Trophoblast cell (in vitro differentiated cells and primary cell): Measurements from ENCODE around the gene ASTN2.

Experiments
- DNase-seq, 2 donors: peaks; one replicate each; pipeline ENCODE4 v3.0.0-alpha.2; 2016
- H2AFZ ChIP-seq: 2 replicates; pipeline ENCODE4 v1.6.1; 2013; ENCODE audit warnings: low read length, moderate library complexity, mild to moderate bottlenecking; ENCODE audit not compliant: insufficient read depth, poor library complexity
- H2AK5ac ChIP-seq: 2 replicates; pipeline ENCODE4 v1.6.1; 2013; ENCODE audit warnings: mild to moderate bottlenecking, low read length
- H2BK120ac ChIP-seq: 2 replicates; pipeline ENCODE4 v1.6.1; 2013; ENCODE audit warnings: low read length, mild to moderate bottlenecking, moderate library complexity; ENCODE audit not compliant: insufficient read depth, poor library complexity
- H2BK12ac ChIP-seq: 2 replicates; pipeline ENCODE4 v1.6.1; 2013; ENCODE audit warnings: mild to moderate bottlenecking, low read length, moderate library complexity
- H2BK5ac ChIP-seq: 2 replicates; pipeline ENCODE4 v1.6.1; 2013; ENCODE audit warnings: low read length, low read depth, moderate library complexity, mild to moderate bottlenecking; ENCODE audit not compliant: poor library complexity
- H3K14ac ChIP-seq: 2 replicates; pipeline ENCODE4 v1.6.1; 2013; ENCODE audit warnings: mild to moderate bottlenecking, low read length
- H3K18ac ChIP-seq: 2 replicates; pipeline ENCODE4 v1.6.1; 2013; ENCODE audit warnings: mild to moderate bottlenecking, low read length
- H3K23ac ChIP-seq: 2 replicates; pipeline ENCODE4 v1.6.1; 2013; ENCODE audit warnings: low read length
- H3K27ac ChIP-seq: 2 replicates; pipeline ENCODE4 v1.5.1; 2013; ENCODE audit warnings: low read depth, mild to moderate bottlenecking, inconsistent platforms, low read length, moderate library complexity
- H3K27me3 ChIP-seq: 2 replicates; pipeline ENCODE4 v1.6.1; 2013; ENCODE audit warnings: inconsistent platforms, mild to moderate bottlenecking, low read length, moderate library complexity; ENCODE audit not compliant: insufficient read depth
- H3K36me3 ChIP-seq, 2 experiments: 1 replicate in 1 of 2; 2 replicates in 1 of 2; pipeline ENCODE4 v1.6.1; 2013; ENCODE audit warnings: low read length in 2 of 2, mild to moderate bottlenecking in 2 of 2, moderate library complexity in 1 of 2; ENCODE audit not compliant: insufficient read depth in 2 of 2, control insufficient read depth in 1 of 2
- H3K4ac ChIP-seq: 2 replicates; pipeline ENCODE4 v1.6.1; 2013; ENCODE audit warnings: low read depth, mild to moderate bottlenecking, low read length, moderate library complexity
- H3K4me1 ChIP-seq, 2 experiments: 1 replicate in 1 of 2; 2 replicates in 1 of 2; pipeline ENCODE4 v1.6.1; 2013; ENCODE audit warnings: low read length in 2 of 2, mild to moderate bottlenecking in 2 of 2, moderate library complexity in 1 of 2; ENCODE audit not compliant: insufficient read depth in 2 of 2, control insufficient read depth in 1 of 2
- H3K4me2 ChIP-seq: 2 replicates; pipeline ENCODE4 v1.6.1; 2013; ENCODE audit warnings: inconsistent platforms, mild to moderate bottlenecking, low read length, moderate library complexity
- H3K4me3 ChIP-seq: 2 replicates; pipeline ENCODE4 v1.5.1; 2013; ENCODE audit warnings: mild to moderate bottlenecking, low read depth, low read length, inconsistent platforms
- H3K79me1 ChIP-seq: one replicate; pipeline ENCODE4 v1.6.1; 2013; ENCODE audit warnings: low read length
- H3K79me2 ChIP-seq: 2 replicates; pipeline ENCODE4 v1.6.1; 2013; ENCODE audit warnings: low read length, mild to moderate bottlenecking; ENCODE audit not compliant: control insufficient read depth, insufficient read depth, poor library complexity
- H3K9ac ChIP-seq: 2 replicates; pipeline ENCODE4 v1.6.1; 2013; ENCODE audit warnings: mild to moderate bottlenecking, low read length
- H3K9me3 ChIP-seq: 2 replicates; pipeline ENCODE4 v1.6.1; 2013; ENCODE audit warnings: low read depth, mild to moderate bottlenecking, control low read depth, inconsistent platforms, low read length; ENCODE audit not compliant: insufficient read depth
- H4K12ac ChIP-seq: 2 replicates; pipeline ENCODE4 v1.6.1; 2013; ENCODE audit warnings: low read depth, mild to moderate bottlenecking, low read length, moderate library complexity
- H4K8ac ChIP-seq: 2 replicates; pipeline ENCODE4 v1.6.1; 2013; ENCODE audit warnings: low read depth, mild to moderate bottlenecking, low read length, moderate library complexity
- H4K91ac ChIP-seq: one replicate; pipeline ENCODE4 v1.6.1; 2013; ENCODE audit warnings: low read depth, mild to moderate bottlenecking, low read length, moderate library complexity
- WGBS: extraction: QIAGEN DNeasy Blood & Tissue Kit; methylation state at CpG from one replicate; pipeline ENCODE4 v1.1.7; 2013; ENCODE audit warnings: missing lambda C conversion rate; ENCODE audit not compliant: insufficient read length, insufficient coverage; ENCODE audit errors: extremely low coverage; 5-methylcytosine and 5-hydroxymethylcytosine counted together

Gene ASTN2

DNA sequence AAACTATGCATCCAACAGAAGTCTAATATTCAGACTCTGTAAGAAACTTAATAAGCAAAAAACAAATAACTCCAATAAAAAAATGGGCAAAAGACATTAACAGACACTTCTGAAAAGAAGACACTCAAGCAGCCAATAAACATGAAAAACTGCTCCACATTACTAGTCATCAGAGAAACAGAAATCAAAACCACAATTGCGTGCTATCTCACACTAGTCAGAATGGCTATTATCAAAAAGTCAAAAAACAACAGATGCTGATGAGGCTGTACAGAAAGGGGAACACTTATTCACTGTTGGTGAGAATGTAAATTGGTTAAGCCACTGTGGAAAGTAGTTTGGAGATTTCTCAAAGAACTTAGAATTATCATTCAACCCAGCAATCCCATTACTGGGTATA lies 829.0 kb downstream of the ASTN2 start:
- Histone ChIP-seq H3K79me2 (no peaks in the 10 kb centered on the region), H3K18ac (no peak overlapping the region), H3K27me3 (no peaks in the 10 kb centered on the region), H4K8ac (no peak overlapping the region), H4K91ac (no peak overlapping the region), H3K14ac (no peak overlapping the region), H3K9ac (no peak overlapping the region), H2BK12ac (no peak overlapping the region), H3K9me3 (no peaks in the 10 kb centered on the region), H4K12ac (no peak overlapping the region), H3K27ac (no peak overlapping the region), H3K4ac (no peak overlapping the region), H3K79me1 (no peaks in the 10 kb centered on the region), H2AK5ac (no peak overlapping the region), H2AFZ (no peak overlapping the region), H3K4me2 (no peak overlapping the region), H3K4me3 (no peak overlapping the region), H2BK5ac (no peak overlapping the region), H3K23ac (no peak overlapping the region), H3K4me1 (no peaks in the 10 kb centered on the region), H2BK120ac (no peak overlapping the region), H3K36me3 (no peaks in the 10 kb centered on the region)
- WGBS: no CpG with 5 or more reads among the region's 1 CpG
- no peak for DNase-seq

- Histone ChIP-seq H4K12ac (no peak overlapping the region), H3K9ac (no peak overlapping the region), H3K4me2 (no peak overlapping the region), H2AK5ac (no peak overlapping the region), H4K91ac (no peak overlapping the region), H3K79me1 (no peaks in the 10 kb centered on the region), H2BK120ac (no peak overlapping the region), H2AFZ (no peak overlapping the region), H3K14ac (no peak overlapping the region), H3K4me3 (no peak overlapping the region), H3K4ac (no peak overlapping the region), H3K18ac (no peak overlapping the region), H3K27me3 (no peaks in the 10 kb centered on the region), H3K79me2 (no peaks in the 10 kb centered on the region), H3K9me3 (no peaks in the 10 kb centered on the region), H4K8ac (no peak overlapping the region), H3K23ac (no peak overlapping the region), H3K4me1 (no peaks in the 10 kb centered on the region), H3K36me3 (no peaks in the 10 kb centered on the region), H2BK12ac (no peak overlapping the region), H3K27ac (no peak overlapping the region), H2BK5ac (no peak overlapping the region)
- no peak for DNase-seq
These were observed 829.7 kb downstream of the ASTN2 start for GRCh38 chr9:116585204-116585603.

DNA sequence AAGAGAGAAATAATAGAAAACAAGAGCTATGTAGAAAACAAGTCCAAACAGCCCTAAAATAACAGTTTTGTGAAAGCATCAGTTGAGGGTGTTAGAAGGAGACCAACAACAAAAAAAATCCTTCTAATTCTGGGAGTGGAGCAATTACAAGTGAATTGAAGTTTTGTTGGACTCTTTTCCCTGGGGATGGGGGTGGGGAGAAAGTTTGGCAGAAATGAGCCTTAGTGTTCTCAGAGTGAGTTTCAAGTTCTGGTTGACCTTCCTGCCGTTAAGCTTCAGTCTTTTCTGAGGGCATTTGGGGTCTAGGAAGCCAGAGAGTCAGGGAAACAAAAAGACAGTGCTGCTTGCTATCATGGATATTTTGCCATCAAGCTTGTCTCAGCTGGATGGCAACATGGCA lies 834.0 kb downstream of the ASTN2 start:
- DNase-seq: no peak
- Histone ChIP-seq H2AFZ (no peak overlapping the region), H4K8ac (no peak overlapping the region), H4K12ac (no peak overlapping the region), H3K9me3 (no peaks in the 10 kb centered on the region), H3K4me1 (no peaks in the 10 kb centered on the region), H4K91ac (no peak overlapping the region), H3K79me1 (no peaks in the 10 kb centered on the region), H3K36me3 (no peaks in the 10 kb centered on the region), H3K4me3 (no peak overlapping the region), H2AK5ac (no peak overlapping the region), H3K9ac (no peak overlapping the region), H3K18ac (no peak overlapping the region), H2BK120ac (no peak overlapping the region), H3K4ac (no peak overlapping the region), H3K4me2 (no peak overlapping the region), H2BK12ac (no peak overlapping the region), H3K23ac (peak overlapping the region; percentile 45), H3K27ac (no peak overlapping the region), H3K79me2 (no peaks in the 10 kb centered on the region), H3K14ac (no peak overlapping the region), H2BK5ac (no peak overlapping the region), H3K27me3 (no peaks in the 10 kb centered on the region)
- WGBS: no CpG with 5 or more reads among the region's 1 CpG

- H3K4me3 ChIP-seq: no peak overlapping the region
- H4K8ac ChIP-seq: no peak overlapping the region
- no peaks in the 10 kb centered on the region for H3K27me3 ChIP-seq
- H3K18ac ChIP-seq: no peak overlapping the region
- no peak overlapping the region for H2BK12ac ChIP-seq
- H3K36me3 ChIP-seq: no peaks in the 10 kb centered on the region
- H3K9me3 ChIP-seq: no peaks in the 10 kb centered on the region
- no peak overlapping the region for H3K4me2 ChIP-seq
- no peaks in the 10 kb centered on the region for H3K4me1 ChIP-seq
- H3K14ac ChIP-seq: no peak overlapping the region
- no peaks in the 10 kb centered on the region for H3K79me1 ChIP-seq
- H2BK5ac ChIP-seq: no peak overlapping the region
- no peak overlapping the region for H2AFZ ChIP-seq
- H3K9ac ChIP-seq: no peak overlapping the region
- no peak overlapping the region for H3K4ac ChIP-seq
- no peak overlapping the region for H4K12ac ChIP-seq
- H2BK120ac ChIP-seq: no peak overlapping the region
- no peaks in the 10 kb centered on the region for H3K79me2 ChIP-seq
- no peak for DNase-seq
- H3K23ac ChIP-seq: no peak overlapping the region
- H3K27ac ChIP-seq: no peak overlapping the region
- H4K91ac ChIP-seq: no peak overlapping the region
- H2AK5ac ChIP-seq: no peak overlapping the region
- WGBS: no CpG with 5 or more reads among the region's 4 CpGs
These were observed 838.5 kb downstream of the ASTN2 start for GRCh38 chr9:116576386-116576785.
